NCI-H524 (cell line): ENCODE data around the gene NDFIP2.

ENCODE experiments used
- DNase-seq, 2 experiments: peaks; one replicate each; lab custom pipeline; 2025; lab: John Stamatoyannopoulos, UW

NDFIP2 gene

DNA sequence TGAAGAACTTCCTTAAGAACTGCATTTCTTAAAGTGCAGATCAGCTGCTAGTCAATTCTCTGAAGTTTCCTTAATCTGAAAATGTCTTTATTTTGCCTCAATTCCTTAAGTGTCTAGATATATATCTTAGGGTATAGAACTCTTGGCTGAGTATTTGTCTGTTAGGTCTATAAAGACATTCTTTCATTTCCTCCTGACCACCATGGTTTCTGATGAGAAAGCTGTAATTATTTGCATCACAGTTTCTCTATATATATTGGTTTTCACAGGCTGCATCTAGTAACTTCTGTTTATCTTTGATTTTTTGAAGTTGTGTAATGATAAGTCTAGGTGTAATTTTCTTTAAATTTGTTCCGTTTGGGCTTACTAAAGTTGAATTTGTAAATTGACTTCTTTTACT is 15.2 kb downstream of the NDFIP2 start:
- no peak for DNase-seq

DNA sequence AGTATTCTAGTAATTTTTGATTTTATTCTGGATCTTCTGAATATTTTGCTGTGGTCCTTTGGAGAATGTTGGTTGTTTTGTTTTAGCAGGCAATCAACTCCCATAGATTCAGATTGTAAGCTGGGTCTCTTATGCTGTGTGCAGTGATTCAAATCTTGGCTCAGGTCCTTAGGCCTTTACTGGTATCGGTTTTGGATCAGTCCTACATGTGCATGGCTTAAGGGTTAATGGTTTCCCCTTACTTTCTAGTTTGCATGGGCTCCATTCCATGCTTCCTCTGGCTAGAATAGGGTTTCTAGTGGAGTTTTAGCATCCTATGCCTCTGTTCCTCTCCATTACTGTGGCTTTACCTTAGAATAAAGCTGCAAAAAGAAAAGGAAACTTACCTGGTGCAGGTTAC is 16.1 kb downstream of the NDFIP2 start:
- no peak for DNase-seq

DNA sequence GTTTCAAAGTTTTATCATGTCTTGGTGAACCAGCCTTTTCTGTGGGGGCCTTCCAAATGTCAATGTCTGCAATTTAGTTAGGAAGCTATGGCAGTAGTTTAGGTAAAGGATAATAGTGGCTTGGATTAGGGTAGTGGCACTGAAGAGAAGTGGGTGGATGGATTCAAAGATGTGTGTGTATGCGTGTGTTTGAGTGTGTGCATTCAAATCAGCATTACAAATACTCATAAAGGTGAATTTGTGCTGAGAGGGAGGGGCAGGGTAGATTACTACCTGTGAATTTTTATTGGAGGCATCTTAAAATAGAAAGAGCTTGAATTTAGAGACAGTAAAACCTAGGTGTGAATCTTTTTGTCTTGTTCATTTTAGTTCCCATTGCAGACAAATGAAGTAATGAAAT is 16.9 kb downstream of the NDFIP2 start:
- no peak for DNase-seq

DNA sequence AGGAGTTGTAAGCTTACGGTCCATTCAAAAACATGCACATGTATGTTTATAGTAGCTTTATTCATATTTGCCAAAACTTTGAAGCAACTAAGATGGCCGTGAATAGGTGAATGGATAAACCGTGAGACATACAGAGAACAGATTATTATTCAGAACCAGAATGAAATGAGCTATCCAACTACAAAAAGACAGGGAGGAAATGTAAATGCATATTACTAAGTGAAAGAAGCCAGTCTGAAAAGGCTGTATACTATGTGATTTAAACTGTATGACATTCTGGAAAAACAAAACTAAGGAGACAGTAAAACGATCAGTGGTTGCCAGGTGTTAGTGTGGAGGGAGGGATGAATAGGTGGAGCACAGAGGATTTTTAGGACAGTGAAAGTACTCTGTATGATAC is 19.9 kb downstream of the NDFIP2 start:
- no peak for DNase-seq

DNA sequence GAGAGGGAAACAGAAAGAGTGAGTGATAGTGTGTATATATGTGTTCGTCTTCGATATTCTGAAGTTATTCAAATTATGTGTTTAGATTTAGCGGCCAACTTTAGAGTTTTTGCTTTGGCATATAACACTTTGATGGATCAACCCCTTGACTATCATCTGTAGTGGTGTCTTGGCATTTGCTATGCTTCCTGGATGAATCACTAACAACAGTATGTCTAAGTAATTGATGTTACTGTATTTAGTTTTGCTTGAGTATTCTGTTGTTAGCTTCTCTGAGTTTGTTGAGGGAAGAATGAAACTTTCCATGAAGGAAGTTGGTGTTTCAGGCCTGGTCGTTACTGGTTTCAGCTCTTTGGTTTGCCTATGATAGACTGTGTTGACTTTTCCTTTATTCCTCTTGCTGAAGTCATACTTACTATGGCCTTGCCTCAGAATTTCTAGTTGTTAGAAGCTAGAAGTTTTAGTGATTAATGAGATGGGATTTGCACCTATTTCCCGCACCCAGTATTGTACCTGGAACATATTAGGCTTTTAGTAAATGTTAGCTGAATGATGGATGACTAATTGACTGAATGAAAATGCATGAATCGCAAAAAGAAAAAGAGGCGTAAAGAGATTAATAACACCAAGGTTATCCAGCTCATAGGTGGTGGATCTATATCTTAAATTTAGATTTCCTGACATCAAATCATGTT is 20.7 kb downstream of the NDFIP2 start:
- DNase-seq = no peak

DNA sequence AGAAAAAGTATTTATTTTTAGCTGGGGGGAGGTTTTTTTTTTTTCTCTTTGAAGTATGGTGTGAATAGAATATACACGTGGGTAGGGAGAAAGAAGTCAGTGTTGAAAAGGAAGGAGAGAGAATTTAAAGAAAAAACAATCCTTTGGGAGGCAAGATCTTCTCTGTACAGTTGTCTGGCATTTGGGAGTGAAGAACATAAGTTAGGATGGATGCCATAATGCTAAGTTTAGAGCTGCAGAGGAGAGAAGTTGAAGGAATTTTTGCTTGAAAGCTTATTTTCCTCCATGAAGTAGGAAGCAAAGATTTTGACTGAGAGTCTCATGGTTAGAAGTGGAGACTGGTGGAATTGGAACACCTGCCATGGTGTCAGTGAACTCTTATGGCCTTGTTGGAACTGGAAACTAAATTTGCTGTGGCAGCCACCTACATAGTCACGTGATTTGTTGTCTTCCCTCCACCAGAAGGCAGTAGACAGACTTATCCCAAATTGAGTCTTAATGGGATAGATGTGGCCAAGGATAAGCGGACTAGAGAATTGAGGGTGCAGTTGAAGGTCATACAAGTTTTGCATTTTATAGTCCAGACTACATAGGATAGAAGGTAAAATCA is 22.0 kb downstream of the NDFIP2 start:
- no peak for DNase-seq

DNA sequence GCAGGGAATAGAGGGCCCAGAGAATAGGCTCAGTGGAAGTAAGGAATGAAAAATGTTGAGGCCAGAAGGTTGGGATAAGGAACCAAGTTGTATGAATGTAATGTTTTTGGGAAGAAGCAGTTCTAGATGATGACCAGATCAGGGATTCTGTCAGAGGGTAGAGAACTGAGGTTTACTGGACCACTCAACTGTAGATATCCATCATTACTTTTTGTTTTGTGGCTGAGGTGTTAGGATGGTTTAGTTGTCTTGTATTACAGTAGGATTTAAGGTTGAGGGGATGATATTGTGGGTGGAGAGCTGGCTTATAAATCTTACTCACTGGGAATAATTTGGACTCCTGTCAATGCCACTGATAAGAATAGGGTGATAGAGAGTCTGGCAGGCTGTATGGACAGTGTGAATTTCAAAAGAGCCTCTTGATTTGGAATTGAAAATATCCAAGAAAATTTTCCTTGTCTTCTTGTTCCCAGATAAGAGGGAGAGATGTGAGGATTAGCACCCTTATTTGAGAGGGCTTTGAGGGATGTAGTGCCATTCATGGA is 22.6 kb downstream of the NDFIP2 start:
- DNase-seq = no peak

DNA sequence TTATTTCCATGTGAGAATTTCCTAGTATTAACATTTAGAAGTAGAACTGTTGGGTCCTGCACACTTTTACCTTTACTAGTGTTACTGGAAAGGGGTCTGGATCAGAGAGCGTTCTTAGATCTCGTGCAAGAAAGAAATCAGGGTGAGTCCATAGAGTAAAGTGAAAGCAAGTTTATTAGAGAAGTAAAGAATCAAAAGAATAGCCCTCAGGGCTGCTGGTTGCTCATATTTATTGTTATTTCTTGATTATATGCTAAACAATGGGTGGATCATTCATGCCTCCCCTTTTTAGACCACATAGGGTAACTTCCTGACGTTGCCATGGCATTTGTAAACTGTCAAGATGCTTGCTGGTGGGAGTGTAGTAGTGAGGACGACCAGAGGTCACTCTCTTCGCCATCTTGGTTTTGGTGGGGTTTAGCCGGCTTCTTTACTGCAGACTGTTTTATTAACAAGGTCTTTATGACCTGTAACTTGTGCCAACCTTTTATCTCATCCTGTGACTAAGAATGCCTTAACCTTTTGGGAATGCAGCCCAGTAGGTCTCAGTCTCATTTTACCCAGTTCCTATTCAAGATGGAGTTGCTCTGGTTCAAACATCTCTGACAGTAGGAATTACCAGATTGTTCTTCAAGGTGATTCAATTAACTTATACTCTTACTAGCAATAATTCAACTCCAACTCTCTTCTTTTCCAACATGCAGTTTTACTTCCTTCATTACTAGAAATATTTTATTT is 27.4 kb downstream of the NDFIP2 start:
- no peak for DNase-seq

DNA sequence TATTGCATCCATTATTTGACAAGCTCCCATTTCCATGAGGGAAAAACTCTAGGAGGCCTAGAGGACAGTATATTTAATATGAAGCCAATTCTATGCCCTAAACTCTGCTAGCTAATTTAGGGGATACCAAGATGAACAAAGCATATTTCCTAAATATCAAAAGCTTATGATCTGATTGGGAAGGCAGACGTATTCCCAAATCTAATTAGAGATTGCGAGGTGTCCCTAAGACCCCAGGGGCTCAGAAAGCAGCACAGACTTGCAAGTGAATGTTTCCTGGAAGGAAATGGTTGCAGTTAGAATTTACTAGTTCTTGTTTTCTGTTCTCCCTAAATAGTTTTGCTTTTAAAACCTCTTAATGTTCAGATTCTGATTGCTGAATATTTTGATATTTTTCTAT is 30.7 kb downstream of the NDFIP2 start:
- no peak for DNase-seq

DNA sequence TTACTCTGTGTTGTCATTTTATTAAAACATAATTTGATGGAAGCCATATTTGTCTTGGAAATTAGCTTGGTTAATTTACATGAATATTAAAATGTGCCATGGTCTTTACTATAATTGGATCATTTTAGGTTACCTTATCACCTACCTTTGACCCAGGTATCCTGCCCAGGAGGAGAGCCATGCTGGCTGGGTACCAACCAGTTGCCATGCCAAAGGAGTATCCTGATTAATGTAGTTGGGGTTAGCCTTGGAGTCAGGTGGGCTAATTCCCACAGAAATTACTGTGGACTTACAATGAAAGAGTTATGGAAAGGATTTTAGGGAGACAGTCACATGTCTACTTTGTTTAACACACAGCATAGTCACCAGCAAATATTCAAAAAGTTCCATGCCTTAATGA is 32.0 kb downstream of the NDFIP2 start:
- no peak for DNase-seq

DNA sequence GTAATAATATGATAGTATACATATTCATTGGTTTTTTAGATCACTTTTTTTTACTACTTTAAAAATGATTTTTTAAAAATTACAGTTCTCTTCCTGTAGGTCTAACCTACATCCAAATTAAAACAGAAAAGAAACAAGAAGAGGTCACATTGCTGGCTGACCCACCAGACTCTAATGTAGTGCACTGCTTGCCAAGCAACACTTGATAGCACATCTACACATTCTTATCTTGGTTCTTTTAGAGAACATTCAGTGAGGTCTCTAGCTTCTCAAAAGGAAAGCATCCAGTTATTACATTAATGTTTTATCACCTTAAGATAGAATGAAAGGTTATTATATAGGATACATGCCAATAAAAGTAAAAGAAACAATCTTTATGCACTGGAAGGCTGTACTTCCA is 35.6 kb downstream of the NDFIP2 start:
- no peak for DNase-seq

DNA sequence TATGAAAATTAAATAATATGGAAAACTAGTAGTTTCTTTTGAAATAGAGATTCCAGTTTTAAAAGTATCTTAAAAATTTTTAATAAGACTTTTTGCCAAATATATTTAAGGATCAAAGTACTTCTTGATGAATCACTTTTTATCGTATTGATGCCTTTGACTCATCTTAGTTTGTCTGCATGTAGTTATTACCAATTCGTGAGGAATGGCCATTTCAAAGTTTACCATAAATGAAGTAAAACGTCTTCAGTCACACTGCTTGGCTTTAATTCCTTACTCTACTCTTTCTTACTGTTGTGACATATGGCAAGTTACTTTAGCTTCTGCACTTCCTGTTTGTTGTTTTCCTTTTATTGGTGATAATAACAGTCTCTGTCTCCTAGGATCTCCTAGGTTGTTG is 38.3 kb downstream of the NDFIP2 start:
- DNase-seq = no peak

DNA sequence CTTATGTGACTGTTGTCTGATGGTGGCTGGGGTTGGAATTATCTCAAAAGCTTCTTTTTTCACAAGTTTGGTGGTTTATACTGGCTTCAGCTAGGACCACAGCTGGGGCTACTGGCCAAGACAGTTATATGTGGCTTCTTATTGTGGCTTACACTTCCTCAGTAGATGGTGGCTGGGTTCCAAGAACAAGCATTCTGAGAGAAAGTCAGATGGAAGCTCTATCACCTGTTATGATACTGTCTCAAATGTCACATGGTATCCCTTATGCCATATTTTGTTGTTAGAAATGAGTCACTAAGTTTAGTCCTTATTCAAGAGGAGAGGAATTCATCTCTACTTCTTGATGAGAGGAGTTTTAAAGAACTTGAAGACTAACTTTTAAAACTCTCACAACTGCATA is 41.6 kb downstream of the NDFIP2 start:
- no peak for DNase-seq

DNA sequence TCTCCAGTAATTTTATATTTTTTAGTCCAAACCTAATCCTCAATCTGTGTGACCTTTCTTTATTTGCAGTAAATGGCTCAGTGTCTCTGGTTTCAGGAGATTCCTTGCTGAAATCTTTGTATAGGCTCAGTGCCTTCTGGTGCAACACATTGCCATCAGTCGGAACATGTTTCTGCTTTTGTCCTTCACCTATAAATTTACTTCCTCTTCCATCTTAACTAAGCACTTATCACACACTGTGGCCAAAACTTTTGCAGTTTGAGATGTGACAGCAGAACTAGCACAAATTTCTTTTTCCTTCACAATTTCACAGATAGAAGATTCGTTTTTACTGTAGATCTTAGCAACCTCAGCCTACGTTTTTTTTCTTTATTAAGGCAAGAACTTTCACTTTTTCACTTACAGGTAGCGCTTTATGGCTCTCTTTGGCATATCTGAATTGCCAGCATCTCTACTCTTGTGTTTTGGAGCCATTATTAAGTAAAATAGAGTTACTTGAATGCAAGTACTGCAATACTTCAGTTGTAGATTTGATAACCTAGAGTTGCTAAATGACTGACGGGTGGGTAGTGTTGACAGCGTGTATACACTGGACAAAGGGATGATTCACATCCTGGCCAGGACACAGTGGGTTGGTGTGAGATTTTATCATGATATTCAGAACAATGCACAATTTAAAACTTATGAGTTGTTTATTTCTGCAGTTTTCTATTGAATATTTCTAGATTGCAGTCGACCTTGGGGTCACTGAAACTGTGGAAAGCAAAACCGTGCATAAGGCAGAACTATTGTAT is 44.3 kb downstream of the NDFIP2 start:
- DNase-seq = no peak

DNA sequence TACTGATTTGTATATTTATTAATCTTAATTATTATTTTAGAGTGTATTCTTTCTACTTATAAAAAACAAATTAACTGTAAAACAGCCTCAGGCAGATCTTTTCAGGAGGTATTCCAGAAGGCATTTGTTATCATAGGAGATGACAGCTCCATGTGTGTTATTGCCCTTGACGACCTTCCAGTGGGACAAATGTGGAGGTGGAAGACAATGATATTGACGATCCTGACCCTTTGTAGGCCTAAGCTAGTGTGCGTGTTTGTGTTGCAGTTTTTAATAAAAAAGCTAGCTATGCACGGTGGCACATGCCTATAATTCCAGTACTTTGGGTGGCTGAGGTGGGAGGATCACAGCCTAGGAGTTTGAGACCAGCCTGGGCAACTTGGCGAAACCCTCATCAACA is 46.7 kb downstream of the NDFIP2 start:
- DNase-seq = no peak

DNA sequence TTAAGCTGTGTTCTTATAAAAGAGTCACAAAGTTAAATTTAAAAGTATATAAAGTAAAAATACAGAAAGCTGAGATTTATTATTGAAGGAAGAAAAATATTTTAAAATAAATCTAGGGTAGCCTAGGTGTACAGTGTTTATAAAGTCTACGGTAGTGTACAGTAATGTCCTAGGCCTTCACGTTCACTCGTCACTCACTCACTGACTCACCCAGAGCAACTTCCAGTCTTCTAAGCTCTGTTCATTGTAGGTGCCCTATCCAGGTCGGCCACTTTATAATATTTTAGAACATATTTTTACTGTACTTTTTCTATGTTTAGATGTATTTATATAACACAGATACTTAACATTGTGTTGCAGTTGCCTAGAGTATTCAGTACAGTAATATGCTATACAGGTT is 47.4 kb downstream of the NDFIP2 start:
- no peak for DNase-seq

DNA sequence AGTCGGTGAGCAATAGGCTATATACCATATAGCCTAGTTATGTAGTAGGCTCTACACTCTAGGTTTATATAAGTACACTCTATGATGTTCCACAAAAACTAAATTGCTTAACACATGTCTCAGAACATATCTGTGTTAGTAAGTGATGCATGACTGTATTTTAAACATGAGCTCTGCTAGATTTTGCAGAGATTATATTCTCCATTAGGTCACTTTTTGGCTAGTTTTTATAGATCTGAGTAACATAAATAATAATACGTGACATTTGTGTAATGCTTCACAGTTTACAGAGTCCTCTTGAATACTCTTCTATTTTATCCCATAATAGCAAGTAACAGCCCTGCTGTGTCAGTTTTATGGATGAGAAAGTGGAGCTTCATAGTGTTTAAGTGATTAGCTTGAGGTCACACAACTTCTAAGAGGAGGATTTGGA is 47.8 kb downstream of the NDFIP2 start:
- no peak for DNase-seq

DNA sequence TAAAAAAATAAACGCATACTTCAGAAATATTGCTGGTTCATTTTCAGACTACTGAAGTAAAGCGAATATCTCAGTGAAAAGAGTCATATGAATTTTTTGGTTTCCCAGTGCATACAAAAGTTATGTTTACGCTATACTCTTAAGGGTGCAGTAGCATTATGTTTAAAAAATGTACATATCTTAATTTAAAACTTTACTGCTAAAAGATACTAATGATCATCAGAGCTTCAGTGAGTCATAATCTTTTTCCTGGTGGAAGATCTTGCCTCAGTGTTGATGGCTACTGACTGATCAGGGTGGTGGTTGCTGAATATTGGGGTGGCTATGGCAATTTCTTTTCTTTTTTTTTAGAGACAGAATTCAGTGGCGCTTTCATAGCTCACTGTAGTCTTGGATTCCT is 48.9 kb downstream of the NDFIP2 start:
- no peak for DNase-seq

DNA sequence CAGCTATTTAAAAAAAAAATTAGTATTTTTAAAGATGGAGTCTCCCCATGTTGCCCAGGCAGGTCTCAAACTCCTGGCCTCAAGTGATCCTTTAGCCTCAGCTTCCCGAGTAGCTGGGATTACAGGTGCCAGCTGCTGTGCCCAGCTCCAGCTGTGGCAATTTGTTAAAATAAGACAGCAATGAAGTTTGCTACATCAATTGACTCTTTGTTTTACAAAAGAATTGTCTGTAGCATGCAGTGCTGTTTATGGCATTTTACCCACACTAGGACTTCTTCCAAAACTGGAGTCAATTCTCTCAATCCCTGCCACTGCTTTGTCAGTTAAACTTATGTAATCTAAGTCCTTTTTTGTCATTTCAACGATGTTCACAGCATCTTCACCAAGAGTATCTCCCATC is 49.3 kb downstream of the NDFIP2 start:
- no peak for DNase-seq

DNA sequence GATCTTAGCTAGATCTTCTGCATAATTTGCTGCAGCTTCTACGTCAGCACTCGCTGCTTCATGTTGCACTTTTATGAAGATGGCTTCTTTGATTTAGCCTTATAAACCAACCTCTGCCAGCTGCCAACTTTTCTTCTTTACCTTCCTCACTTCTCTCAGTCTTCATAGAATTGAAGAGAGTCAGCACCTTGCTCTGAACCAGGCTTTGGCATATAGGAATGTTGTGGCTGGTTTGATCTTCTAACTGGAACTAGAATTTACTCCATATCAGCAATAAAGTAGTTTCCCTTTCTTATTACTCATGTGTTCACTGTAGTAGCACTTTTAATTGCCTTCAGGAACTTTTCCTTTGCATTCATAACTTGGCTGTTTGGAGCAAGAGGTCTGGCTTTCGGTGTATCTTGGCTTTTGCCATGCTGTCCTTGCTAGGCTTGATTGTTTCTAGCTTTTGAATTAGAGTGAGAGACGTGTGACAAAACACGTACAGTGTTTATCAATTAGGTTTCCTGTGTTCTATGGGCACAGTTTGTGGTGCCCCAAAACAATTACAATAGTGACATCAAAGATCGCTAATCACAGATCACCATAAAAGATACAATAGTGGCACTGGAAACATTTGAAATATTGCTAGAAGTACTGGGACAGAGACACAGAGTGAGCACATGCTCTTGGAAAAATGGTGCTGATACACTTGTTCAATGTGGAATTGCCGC is 50.7 kb downstream of the NDFIP2 start:
- no peak for DNase-seq

DNA sequence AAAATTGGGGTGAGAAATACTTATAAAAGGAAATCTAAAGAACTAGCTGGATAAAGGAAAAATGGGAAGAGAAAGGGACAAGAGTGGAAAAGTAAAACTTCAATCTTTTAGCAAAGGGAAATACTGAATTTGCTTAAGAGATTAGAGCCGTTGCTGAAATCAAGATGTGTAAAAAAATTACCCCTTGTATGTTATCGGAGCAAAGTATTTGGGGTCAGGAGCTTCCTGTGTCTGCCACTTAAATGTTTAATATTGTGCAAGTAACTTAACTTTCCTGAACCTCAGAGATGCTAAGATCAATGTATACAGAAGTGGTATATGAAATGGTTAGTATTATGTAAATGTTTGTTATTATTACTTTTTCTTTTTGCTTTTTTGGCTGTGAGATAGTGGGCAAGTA is 51.6 kb downstream of the NDFIP2 start:
- no peak for DNase-seq
